Type B pancreatic cell (in vitro differentiated cells): Measurements from ENCODE around the gene PREP. TPM values are rescaled to one million over a fixed set of nuclear protein-coding genes. Genes with fewer than 3 reads are reported as not detected.
A peak's percentile ranks its signal among the peaks of the same experiment; 100 is the strongest.
"Not testable (repeated sequence)": the region's sequence is repeated elsewhere in the genome, so short reads cannot be mapped to it uniquely, and the experiment has no call there.

Experiments
- DNase-seq: peaks from one replicate; pipeline ENCODE4 v3.0.0; 2021; ENCODE audit warnings: mixed read lengths; ENCODE audit not compliant: unreplicated experiment; ENCODE audit errors: extremely low spot score
- H3K27ac Mint-ChIP-seq: 2 replicates; pipeline ENCODE4 v1.8.0; 2021; ENCODE audit warnings: mild to moderate bottlenecking, mixed read lengths
- H3K27me3 Mint-ChIP-seq: 2 replicates; pipeline ENCODE4 v1.8.0; 2021; ENCODE audit warnings: mixed read lengths
- H3K36me3 Mint-ChIP-seq: 2 replicates; pipeline ENCODE4 v1.8.0; 2021; ENCODE audit warnings: mixed read lengths
- H3K4me1 Mint-ChIP-seq: one replicate; pipeline ENCODE4 v1.8.0; 2021; ENCODE audit warnings: mixed read lengths; ENCODE audit not compliant: unreplicated experiment
- H3K4me3 Mint-ChIP-seq: 2 replicates; pipeline ENCODE4 v1.8.0; 2021; ENCODE audit warnings: mild to moderate bottlenecking, mixed read lengths
- H3K9me3 Mint-ChIP-seq: 2 replicates; pipeline ENCODE4 v1.8.0; 2021; ENCODE audit warnings: mixed read lengths
- total RNA-seq: library from RNA; stranded (reverse); gene quantifications from 2 replicates; pipeline ENCODE4 v1.2.1, GENCODE V29; 2021; ENCODE audit warnings: low replicate concordance
- TF ChIP-seq, protein P1 (sequence below): fragments of 200-600 bp; sonication (generic); conservative IDR thresholded peaks from 2 replicates; pipeline ENCODE4 v1.5.0; 2021; ENCODE audit warnings: antibody characterized with exemption, mild to moderate bottlenecking

The PREP gene
- total RNA-seq, 1 donor from 2014 or later = 54.4 TPM

DNA sequence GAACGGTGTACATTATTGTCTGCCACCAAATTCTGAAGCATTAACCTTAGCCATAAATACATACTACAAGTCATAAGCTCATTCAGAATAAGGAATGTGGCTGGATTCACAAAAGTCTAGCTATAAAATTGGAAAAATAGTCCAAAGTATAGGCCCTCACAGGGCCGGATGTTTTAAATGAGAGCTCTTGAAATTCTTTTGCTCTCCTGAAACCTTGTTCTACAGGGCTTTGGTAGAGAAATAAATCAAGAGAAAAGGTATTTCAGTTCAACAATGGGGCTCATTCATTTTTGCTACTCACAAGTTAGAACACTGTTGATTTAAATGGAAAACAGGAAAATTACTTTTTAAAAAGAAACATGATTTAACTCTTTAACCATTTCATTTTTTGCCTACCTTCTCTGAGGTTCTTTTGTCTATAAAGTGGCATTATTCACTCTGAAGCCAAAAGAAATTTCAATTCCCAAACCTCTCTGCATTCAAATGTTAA is 58.0 kb downstream of the PREP start:
- Mint-ChIP-seq H3K4me3 (no peak overlapping the region), H3K36me3 (peaks cover 26% of the 10 kb centered on the region), H3K27ac (peak overlapping the region; percentile 68)

DNA sequence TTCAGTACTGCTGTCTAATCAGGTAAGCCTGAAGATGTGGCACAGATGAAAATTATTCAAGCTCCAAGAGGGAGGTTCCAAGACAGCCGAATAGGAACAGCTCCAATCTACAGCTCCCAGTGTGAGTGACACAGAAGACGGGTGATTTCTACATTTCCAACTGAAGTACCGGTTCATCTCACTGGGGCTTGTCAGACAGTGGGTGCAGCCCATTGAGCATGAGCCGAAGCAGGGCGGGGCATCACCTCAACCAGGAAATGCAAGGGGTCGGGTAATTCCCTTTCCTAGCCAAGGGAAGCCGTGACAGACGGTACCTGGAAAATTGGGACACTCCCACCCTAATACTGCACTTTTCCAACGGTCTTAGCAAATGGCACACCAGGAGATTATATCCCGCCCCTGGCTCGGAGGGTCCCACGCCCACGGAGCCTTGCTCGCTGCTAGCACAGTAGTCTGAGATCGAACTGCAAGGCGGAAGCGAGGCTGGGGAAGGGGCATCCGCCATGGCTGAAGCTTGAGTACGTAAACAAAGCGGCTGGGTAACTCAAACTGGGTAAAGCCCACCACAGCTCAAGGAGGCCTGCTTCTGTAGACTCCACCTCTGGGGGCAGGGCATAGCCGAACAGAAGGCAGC is 64.4 kb downstream of the PREP start:
- Mint-ChIP-seq H3K36me3 (peaks cover 42% of the 10 kb centered on the region), H3K4me3 (peak overlapping the region; percentile 3)
- H3K27ac Mint-ChIP-seq, DNase-seq, H3K27me3 Mint-ChIP-seq, H3K9me3 Mint-ChIP-seq, H3K4me1 Mint-ChIP-seq: not testable (repeated sequence)

More for the DNA sequence above, 58.0 kb downstream of the PREP start:
- H3K27me3 Mint-ChIP-seq = no peaks in the 10 kb centered on the region
- peaks cover 10% of the 10 kb centered on the region for H3K4me1 Mint-ChIP-seq
- TF ChIP-seq, protein P1, sequence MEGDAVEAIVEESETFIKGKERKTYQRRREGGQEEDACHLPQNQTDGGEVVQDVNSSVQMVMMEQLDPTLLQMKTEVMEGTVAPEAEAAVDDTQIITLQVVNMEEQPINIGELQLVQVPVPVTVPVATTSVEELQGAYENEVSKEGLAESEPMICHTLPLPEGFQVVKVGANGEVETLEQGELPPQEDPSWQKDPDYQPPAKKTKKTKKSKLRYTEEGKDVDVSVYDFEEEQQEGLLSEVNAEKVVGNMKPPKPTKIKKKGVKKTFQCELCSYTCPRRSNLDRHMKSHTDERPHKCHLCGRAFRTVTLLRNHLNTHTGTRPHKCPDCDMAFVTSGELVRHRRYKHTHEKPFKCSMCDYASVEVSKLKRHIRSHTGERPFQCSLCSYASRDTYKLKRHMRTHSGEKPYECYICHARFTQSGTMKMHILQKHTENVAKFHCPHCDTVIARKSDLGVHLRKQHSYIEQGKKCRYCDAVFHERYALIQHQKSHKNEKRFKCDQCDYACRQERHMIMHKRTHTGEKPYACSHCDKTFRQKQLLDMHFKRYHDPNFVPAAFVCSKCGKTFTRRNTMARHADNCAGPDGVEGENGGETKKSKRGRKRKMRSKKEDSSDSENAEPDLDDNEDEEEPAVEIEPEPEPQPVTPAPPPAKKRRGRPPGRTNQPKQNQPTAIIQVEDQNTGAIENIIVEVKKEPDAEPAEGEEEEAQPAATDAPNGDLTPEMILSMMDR = no peak
- H3K9me3 Mint-ChIP-seq = no peaks in the 10 kb centered on the region
- no peak for DNase-seq

DNA sequence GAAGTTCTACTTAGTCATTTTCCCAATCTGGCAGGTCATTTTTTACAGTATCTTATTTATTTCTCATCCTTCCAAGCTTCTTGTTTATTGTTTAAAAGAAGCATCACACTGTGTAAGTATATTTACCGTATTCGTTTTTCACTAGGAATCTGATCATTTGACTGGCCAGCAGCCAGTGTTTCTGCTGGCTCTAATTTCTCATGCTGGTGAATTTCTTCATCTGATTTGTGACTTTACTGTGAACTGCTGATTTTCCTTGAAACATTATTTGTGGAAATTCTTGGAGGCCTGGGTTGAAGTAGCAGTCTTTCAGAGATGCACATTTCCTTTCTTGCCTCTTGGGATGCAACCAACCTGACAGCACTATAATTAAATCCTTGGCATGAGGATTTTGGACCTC is 65.9 kb downstream of the PREP start:
- H3K4me3 Mint-ChIP-seq = no peak overlapping the region
- H3K36me3 Mint-ChIP-seq = peaks cover 44% of the 10 kb centered on the region
- TF ChIP-seq, protein P1 = no peak
- peaks cover 4% of the 10 kb centered on the region for H3K4me1 Mint-ChIP-seq
- no peak overlapping the region for H3K27ac Mint-ChIP-seq
- DNase-seq = no peak
- no peaks in the 10 kb centered on the region for H3K9me3 Mint-ChIP-seq
- H3K27me3 Mint-ChIP-seq = no peaks in the 10 kb centered on the region

DNA sequence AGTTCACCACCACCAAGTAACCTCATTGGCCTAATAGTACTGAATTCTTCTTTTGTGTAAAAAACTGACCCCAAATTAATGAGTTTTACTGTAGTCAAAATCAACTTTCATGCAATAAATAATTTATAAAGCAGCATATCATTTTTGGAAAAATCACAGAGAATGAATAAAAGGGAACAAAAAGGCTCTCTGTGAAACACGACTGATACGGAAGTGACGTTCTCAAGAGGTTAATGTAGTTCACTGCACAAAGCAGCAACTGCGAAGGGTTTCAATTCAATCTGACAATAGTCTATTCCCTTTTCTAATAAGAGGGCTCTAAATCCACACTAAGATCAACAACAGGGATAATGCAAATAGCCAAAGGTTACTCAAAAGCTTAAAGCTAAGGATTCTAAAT is 70.3 kb downstream of the PREP start:
- H3K4me1 Mint-ChIP-seq = peaks cover 8% of the 10 kb centered on the region
- peaks cover 45% of the 10 kb centered on the region for H3K36me3 Mint-ChIP-seq
- H3K4me3 Mint-ChIP-seq = no peak overlapping the region
- no peaks in the 10 kb centered on the region for H3K9me3 Mint-ChIP-seq
- no peak for DNase-seq
- H3K27me3 Mint-ChIP-seq = no peaks in the 10 kb centered on the region
- H3K27ac Mint-ChIP-seq = no peak overlapping the region
- TF ChIP-seq, protein P1 = no peak

DNA sequence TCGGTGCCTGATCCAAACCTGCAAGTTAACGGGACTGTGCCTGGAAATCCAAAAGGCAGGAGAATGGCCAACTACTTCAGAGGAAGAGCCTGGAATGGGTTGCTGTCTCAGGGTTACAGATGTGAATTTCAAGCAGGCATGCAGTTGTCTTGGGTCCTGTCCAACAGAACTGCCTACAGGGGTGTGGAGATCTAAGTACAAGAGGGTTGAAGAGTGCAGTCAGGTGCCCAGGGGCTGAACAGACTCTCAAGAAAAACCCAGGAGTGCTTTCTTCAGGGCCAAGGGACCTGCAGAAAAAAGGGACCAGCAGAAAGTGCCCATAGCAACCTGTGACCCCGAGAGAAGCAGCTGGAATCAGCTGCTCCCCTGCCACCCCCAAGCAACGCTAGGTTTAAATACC is 71.0 kb downstream of the PREP start:
- Mint-ChIP-seq H3K4me1 (peaks cover 11% of the 10 kb centered on the region), H3K36me3 (peaks cover 43% of the 10 kb centered on the region), H3K27me3 (no peaks in the 10 kb centered on the region), H3K4me3 (no peak overlapping the region), H3K27ac (no peak overlapping the region), H3K9me3 (no peaks in the 10 kb centered on the region)
- DNase-seq = no peak
- TF ChIP-seq, protein P1 = no peak

DNA sequence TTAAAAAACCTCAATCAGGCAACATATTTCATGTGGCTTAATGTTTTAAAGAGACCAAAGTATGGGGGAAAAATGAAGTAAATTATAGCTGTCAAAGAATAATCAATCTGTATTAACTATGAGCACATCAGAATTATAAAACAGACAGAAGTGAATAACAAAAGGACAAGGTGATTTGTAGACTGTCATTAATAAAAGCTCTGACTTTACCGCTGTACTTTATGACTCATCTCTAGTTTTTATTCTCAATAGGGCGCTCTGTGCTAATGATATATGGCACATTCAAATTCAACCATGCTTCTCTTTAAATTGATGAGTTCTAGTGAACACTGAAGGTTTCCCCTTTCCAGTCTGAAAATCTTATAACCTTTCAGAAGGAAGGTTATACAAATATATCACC is 72.0 kb downstream of the PREP start:
- H3K9me3 Mint-ChIP-seq = no peaks in the 10 kb centered on the region
- TF ChIP-seq, protein P1 = no peak
- H3K27me3 Mint-ChIP-seq = no peaks in the 10 kb centered on the region
- H3K4me3 Mint-ChIP-seq = no peak overlapping the region
- H3K27ac Mint-ChIP-seq = no peak overlapping the region
- peaks cover 48% of the 10 kb centered on the region for H3K36me3 Mint-ChIP-seq
- no peak for DNase-seq
- peaks cover 20% of the 10 kb centered on the region for H3K4me1 Mint-ChIP-seq
